Activated naive CD4-positive, alpha-beta T cell treated with anti-CD3 and anti-CD28 coated beads, Interleukin-2, amount 10 ng/mL, durations not matched to agents 5 hours and 36 hours (primary cell): ENCODE results near the gene EPO. TPM values are rescaled to one million over a fixed set of nuclear protein-coding genes. Genes with fewer than 3 reads are reported as not detected.

Experiments
- total RNA-seq, 2 experiments: library from RNA; stranded (reverse); gene quantifications; one replicate each; pipeline ENCODE4 v1.2.3, GENCODE V29; 2021

Gene EPO
- total RNA-seq, result under 1 TPM in 1 of 2 experiments, not detected in 1; 0.15 TPM

GRCh38 chr7:100720279-100720670 is at the start of gene EPO:
EPO (plus strand) TSS chr7:100720468; CDS start chr7:100720981, 513 bp downstream.

GRCh38 chr7:100673302-100673941 is 46.8 kb upstream of the EPO start, which contains the start of gene GNB2:
GNB2 (plus strand) TSS chr7:100673740; CDS start chr7:100676266, 2,526 bp downstream.

GRCh38 chr7:100694098-100694745 is 26.0 kb upstream of the EPO start, which contains the start of gene GIGYF1:
GIGYF1 (minus strand) TSS chr7:100694250; CDS start chr7:100688238, 6,012 bp downstream.

GRCh38 chr7:100705753-100706671 is 14.3 kb upstream of the EPO start, which contains the start of gene POP7:
POP7 (plus strand) TSS chr7:100706121; CDS start chr7:100706831, 710 bp downstream.

Other genes with a start within 250 kb of the EPO start
- 100 to 1,000 TPM; 117 TPM for gene TSC22D4, start 241.3 kb upstream of the EPO start, total RNA-seq
- gene NYAP1, start 236.5 kb upstream of the EPO start, total RNA-seq, result under 1 TPM; 0.19 to 0.20 TPM
- gene AGFG2, start 181.3 kb upstream of the EPO start, total RNA-seq, result 10 to 100 TPM; 28.8 to 32.7 TPM
- gene SAP25, start 146.6 kb upstream of the EPO start, total RNA-seq, result 10 to 100 TPM; 37.0 to 41.5 TPM
- 100 to 1,000 TPM; 233 to 238 TPM for gene LRCH4, start 134.3 kb upstream of the EPO start, total RNA-seq
- gene FBXO24, start 134.1 kb upstream of the EPO start, total RNA-seq, result 1 to 10 TPM in 1 of 2 experiments, under 1 TPM in 1; 0.86 to 1.5 TPM
- 10 to 100 TPM; 16.6 to 17.4 TPM for gene PCOLCE, start 118.1 kb upstream of the EPO start, total RNA-seq
- gene MOSPD3, start 107.9 kb upstream of the EPO start, total RNA-seq, result 10 to 100 TPM; 60.7 to 60.8 TPM
- 1 to 10 TPM; 9.4 to 10.0 TPM for gene TFR2, start 78.9 kb upstream of the EPO start, total RNA-seq
- gene ACTL6B, start 64.0 kb upstream of the EPO start, total RNA-seq, result not detected
- 100 to 1,000 TPM; 203 to 206 TPM for gene GNB2, start 46.7 kb upstream of the EPO start, total RNA-seq
- 10 to 100 TPM; 54.3 to 57.3 TPM for gene GIGYF1, start 26.2 kb upstream of the EPO start, total RNA-seq
- gene POP7, start 14.3 kb upstream of the EPO start, total RNA-seq, result 10 to 100 TPM; 29.3 to 31.9 TPM
- not detected for gene ZAN, start 13.1 kb downstream of the EPO start, total RNA-seq
- gene EPHB4, start 107.1 kb downstream of the EPO start, total RNA-seq, result 1 to 10 TPM; 1.1 to 1.2 TPM
- 10 to 100 TPM; 45.4 to 45.5 TPM for gene SLC12A9, start 132.2 kb downstream of the EPO start, total RNA-seq
- 10 to 100 TPM; 20.5 to 21.3 TPM for gene TRIP6, start 146.9 kb downstream of the EPO start, total RNA-seq
- 100 to 1,000 TPM; 186 to 208 TPM for gene SRRT, start 154.6 kb downstream of the EPO start, total RNA-seq
- 1 to 10 TPM; 4.9 to 5.2 TPM for gene UFSP1, start 169.2 kb downstream of the EPO start, total RNA-seq
- not detected for gene ACHE, start 175.4 kb downstream of the EPO start, total RNA-seq
- gene MUC3A, start 229.1 kb downstream of the EPO start, total RNA-seq, result not detected
- not detected for gene MUC12, start 249.1 kb downstream of the EPO start, total RNA-seq